HG03066 (cell line): Measurements from ENCODE around the gene LCN2.
"Not testable (repeated sequence)": the region's sequence is repeated elsewhere in the genome, so short reads cannot be mapped to it uniquely, and the experiment has no call there.

Experiments
- ATAC-seq: cut with Tn5 transposase; IDR thresholded peaks from one replicate; pipeline ENCODE4 v1.9.1; 2021; ENCODE audit warnings: low read depth; ENCODE audit not compliant: unreplicated experiment

The LCN2 gene

DNA sequence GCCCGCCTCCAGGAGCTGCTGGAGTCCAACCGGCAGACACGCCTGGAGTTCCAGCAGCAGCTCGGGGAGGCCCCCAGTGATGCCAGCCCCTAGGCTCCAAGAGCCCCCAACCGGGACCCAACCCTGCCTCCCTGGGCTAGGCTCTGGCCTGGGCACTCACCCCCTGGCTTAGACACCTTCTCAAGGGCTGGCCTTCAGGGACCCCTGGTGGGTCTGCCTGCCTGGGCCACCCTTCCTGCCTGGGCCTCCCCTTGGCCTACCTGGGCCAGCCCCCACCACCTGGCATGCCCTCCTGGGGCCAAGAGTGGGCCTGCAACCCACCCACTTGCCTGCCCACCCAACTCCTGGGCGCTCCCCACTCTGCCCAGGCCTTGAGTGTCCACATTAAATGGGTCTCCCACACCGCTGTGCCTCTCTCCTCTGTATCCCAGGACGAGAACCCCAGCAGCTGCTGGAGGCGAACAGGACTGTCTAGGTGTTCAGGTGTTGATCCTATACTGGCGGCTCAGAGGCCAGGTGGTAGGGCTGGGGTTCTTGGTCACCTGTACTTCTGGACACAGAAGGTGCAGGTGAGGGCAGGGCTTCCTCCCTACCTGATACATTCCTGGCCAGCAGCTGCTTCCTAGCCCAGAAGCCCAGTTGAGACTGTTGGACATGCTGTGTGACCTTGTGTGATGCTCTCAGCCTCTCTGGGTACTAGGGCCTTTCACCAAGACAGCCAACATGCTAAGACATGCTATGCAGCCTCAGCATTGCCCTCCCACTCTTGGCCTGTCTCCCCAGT lies 14.5 kb downstream of the LCN2 start:
- ATAC-seq, result no peak

DNA sequence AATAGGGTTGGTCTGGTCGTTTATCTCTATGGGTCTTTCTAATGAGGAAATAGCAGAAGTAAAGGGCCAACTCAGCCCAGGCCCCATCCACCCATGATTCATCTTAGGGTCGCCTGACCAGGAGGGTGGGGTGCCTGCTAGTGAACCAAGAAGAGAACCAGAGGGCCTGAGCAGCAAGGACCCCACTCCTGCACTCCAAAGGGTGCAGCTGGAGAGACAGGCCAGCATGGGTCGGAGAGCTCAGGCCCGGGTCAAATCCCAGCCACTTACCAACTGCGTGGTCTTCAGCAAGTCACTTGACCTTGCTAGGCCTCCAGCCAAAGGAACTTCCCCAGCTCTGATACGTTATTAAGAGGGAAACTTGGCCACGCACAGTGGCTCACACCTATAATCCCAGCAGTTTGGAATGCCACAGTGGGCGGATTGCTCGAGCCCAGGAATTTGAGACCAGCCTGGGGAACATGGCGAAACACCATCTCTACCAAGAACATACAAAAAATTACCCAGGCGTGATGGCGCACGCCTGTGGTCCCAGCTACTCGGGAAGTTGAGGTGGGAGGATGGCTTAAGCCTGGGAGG lies 15.1 kb downstream of the LCN2 start:
- ATAC-seq, result no peak

DNA sequence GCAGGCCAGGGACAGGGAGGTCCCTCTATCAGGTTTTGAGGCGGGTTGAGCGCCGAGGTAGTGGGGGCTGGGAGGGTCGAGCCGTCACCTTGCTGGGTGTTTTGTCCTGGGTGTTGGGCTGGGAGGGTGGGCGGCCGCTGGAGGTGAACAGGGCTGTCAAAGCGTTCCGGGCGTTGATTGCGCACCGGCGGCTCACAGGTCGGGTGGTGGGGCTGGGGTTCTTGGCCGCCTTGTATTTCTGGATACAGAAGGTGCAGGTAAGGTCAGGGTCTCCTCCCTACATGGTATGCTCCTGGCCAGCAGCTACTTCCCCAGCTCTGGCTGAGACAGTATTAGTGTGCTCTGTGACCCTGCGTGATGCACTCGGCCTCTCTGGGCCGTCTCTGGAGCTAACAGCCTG lies 16.9 kb downstream of the LCN2 start:
- ATAC-seq, result no peak

DNA sequence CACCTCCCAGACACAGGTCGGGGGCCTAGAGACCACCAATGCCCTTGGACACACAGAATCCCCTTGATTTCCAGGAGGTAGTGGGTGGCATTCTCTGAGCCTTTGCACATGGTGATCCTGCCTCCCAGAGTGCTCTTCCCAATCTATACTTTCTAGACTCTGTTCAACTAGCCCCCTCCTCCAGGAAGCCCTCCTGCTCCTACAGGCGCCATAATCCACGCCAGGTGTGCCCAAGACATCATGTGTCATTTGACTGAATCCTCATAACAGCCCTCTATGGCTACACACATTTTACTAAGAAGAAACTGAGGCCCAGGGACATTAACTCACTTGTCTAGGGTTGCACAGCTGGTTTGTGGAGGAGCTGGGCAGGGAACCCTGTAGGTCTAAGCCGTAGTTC lies 18.0 kb downstream of the LCN2 start:
- no peak for ATAC-seq

DNA sequence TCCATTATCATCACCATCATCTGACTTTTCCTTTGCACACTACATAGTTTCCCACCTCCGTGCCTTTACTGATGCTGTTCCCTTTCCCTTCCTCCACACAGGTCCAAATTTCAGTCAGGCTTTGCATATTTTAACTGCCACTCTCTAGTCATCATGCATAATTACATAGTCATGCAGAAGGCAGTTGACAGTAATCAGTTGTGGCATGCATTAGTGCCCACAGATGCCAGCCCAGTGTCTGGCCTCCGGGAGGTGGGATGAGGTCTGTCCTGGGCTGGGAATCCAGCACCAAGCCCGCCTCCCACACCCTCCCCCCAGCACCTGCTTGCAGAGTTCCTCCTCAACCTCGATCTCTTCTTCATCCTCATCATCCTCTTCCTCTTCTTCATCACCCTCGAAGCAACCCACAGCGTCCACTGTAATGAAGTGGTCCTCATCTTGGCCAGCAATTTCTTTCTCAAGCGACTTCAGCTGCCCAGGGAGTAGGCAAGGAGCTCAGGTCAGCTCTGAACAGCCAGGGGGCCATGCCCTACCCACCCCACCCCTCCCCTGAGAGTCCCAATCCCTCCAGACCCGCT lies 19.6 kb downstream of the LCN2 start:
- no peak for ATAC-seq

DNA sequence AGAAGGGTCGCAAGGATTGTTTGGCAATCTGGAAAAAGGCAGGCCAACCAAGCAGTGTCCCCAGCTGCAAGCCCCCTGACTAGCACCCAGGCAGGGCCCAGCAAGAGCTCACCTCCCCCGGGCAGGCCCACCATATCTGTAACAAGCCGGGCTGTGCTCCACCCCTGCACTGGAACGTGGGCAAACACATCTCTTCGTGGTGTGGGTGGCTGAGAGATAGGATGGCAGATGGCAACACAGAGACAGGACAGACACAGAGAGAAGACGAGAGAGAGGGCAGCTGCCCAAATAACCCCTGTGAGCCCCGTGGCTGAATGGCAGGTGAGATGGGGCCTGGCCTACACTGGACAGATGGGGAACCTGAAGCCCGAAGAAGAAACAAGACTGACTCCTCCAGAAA lies 20.2 kb downstream of the LCN2 start:
- no peak for ATAC-seq

DNA sequence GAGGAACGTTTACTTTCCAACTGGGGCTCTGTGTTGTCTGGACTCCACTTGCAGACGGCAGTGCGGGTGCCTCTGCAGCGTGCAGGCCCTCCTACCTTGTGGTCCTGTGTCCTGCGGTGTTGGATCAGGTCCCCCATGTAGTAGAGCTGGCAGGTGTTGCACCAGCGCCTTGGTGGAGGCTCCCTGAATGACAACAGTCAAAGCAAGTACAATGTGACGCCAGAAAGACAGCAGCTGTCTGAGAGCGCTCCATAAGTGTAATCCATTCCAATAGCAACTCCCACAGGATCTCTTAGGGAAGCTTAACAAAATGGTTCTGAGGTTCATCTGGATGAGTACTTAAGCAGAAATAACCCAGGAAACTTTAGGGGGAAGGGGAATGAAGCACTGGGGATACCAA lies 20.7 kb downstream of the LCN2 start:
- ATAC-seq, result no peak

DNA sequence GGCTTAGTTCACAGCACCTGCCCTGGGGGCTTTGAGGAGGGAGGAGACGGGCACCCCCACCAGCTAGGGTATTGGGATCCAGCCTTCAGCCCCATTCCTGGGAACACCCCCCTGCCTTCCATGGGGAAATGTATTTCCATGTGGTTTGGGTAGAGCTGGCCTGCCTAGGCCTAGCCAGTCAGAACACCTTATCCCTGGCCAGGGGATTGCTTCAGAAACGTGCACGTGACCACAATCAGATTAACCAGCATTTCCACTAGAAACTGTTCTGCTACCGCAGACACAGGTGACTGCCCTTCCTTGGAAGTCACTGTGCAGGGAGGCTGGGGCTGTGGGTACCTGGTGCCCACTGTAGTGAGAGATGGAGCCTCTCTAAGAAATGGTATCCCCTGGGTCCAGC lies 24.8 kb downstream of the LCN2 start:
- no peak for ATAC-seq

DNA sequence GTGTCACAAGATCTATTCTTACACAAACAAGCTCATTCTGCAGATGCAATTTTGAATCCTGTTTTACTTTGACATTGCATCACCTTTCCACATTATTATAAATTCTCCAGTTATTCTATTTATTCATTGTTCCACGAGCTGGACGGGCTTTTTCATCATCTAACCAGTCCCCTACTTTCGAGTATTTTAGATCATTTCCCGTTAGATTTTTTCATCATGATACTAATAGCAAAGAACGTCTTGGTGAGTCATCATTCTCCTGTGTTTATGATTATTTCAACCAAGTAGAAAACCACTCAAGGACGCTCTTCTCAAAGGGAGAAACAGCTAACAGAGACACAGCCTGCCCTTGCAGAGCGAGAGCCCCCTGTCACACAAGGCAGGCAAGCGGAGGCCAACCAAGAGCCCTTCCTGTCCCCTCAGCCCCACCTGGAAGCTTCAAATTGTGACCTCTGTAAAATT lies 25.9 kb downstream of the LCN2 start:
- no peak for ATAC-seq

DNA sequence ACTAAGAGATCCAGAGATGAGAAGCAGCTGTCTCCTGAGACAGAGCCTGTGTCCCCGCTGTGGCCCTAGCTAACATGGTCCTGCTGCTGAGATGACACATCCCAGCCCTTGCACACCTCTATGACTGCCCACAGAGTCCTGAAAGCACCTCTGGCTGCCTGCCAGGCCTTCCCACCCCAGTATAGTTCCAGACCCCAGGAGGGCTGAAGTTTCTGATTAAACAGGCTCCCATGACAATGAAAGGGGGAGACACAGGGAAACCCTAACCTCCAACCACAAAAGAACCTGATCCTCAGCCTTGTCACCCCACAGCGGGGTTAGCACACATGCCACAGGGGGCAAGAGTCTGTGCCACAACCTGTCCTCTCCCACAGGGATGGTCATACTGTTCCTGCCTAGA lies 26.5 kb downstream of the LCN2 start:
- no peak for ATAC-seq

DNA sequence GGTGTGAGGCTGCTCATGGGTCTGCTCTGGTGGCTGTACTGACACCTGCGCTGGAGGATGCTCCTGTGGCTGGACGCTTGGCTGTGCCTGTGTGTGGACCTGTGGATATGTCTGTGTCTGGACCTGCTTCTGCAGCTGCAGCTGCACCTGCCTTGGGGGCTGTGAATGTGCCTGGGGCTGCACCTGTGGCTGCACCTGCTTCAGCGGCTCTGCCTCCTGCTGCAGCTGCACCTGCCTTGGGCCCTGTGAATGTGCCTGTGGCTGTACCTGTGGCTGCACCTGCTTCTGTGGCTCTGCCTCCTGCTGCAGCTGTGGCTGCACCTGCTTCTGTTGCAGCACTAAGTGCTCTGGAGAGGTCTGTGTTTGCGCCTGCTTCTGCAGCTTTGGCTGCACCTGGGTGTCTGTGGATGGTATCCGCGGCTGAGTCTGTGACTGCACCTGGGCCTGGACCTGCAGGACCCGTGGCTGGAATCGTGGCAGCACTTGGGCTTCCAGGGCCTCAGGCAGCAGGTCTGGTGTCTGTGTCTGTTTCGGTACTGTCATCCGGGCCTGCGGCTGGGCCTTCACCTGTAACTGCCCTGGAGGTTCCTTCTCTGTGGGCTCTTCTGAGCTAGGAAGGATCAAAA lies 29.7 kb downstream of the LCN2 start:
- no peak for ATAC-seq

DNA sequence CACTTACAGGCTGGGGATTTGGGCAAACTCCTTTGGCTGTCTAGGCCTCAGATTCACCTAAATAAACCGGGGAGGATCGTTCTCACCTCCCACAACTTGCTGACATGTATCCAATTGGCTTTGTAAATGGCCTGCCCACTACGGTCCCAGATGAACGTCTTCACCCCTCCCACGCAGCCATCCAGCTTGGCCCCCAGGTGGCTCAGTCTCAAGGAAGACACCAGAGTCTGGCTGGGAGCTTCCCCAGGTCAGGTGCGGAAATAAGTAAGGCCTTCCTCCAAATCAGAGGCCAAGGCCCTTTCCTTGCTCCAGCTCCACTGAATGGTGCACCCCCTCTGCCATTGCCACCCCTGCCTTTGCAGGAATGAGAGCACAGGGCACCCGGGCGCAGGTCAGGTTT lies 30.7 kb downstream of the LCN2 start:
- no peak for ATAC-seq

DNA sequence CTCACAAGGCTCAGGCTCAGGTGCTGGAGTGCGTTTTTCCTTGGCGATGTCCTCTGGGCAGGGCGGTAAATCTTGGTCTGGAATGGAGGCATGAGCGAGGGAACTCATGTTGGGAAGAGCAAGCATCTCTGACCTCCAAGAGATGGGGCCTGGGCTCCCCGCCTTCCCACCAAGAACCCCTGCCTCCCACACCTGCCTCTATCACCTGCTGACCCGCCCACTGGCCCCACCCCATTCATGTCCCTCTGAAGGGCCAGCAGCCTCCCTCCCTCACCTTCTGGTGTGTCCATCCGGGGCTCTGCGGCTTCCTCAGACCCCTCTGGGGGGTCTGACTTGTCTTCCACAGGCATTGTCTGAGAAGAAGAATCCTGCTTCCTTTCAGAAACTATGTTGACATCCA lies 31.2 kb downstream of the LCN2 start:
- ATAC-seq, result no peak

DNA sequence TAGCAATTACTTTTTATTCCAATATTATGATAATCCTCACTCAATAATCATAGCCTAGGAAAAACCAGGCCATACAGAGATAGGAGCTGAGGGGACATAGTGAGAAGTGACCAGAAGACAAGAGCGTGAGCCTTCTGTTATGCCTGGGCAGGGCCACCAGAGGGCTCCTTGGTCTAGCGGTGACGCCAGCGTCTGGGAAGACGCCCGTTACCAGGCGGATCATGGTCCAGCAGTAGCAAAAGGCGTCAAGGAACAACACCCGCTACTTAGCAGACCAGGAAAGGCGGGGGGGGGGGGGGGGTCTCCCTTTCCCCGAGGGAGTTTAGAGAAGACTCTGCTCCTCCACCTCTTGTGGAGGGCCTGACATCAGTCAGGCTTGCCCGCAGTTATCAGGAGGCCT lies 32.2 kb downstream of the LCN2 start:
- not testable (repeated sequence) for ATAC-seq

DNA sequence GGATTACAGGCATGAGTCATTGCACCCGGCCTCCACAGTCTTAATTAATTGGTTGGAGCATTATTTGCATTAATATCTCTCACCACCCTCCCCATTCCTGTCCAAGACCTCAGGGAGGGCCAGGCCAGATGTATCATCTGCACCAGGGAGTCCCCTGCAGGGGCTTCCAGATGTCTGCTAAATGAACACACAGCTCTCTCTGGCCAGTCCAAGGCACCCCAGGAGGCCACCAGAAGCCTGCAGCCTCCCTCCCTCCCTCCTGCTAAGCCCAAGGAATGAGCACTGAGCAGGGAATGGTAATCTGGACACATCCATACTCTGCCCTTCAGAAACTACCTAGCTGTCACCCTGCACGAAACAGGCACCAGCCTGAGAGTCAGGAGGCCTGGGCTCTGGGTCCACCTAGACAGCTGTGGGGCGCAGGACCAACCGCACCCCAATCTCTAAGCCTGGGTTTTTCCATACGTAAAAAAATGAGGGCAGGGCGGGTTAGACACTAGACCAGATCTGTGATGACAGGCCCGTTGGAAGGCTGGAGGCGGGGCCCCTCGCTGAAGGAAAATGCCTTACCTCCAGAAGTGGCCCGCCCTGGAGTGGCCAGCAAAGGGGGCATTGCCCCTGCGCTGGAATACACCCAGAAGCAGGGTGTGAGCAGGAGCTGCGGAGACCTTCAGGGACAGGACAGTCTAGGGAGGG lies 33.8 kb downstream of the LCN2 start:
- ATAC-seq, result no peak

DNA sequence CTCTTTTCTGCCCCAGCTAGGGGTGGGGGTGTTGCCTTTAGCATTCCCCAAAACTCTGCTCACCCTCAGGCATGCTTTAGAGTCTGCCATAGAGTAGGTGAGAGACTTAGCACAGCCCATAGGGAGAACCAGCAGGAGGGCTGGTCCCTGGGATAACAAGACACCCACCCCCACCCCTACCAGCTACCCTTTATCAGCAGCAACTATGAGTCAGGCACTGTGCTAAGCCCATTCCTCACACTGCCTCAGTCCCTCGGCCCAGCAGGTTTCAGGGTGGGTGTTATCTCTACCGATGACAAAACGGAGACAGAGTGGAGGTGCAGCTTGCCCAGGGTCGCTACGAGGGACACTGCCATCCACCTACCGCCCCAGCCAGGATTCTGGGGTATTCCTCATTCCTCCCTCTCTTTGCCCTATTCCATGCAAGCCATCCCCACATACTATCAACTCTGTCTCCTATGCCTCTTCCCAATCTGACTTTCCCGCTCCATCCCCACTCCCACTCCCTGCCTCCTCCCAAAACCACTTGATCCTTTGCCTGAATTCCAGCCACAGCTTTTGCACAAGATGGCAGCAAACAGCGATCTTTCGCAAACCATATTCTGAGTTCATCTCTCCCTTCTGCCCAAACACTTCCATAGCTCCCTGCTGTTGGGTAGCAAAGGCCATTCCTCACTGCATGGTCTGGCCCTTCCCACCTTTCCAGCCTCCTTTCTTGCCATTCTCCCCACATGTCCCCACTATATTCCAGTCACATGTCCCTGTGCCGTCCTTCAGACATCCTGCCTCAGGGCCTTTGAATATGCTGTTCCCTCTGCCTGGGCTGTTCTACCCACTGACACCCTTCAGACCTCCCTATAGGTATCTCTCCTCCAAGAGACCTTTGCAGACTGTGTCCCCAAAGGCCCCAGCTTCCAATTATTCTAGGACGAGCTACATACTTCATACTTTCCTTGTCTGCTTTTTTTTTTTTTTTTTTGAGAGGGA lies 37.0 kb downstream of the LCN2 start:
- no peak for ATAC-seq

DNA sequence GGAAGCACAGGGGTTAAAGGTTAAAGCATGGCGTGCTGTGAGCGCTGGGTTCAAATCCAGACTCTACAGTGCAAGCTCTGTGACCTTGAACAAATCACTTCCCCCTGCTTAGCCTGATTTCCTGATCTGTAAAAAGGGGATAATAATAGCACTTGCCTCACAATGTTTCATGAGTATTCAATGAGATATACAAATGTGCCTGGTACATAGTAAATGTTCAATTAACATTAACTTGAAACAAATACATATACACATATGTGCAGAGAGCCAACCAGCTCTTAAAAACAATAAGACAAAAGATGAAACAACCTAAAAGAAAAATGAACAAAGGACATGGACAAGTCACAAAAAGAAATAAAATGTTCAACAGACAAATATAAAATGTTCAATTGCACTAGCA lies 38.1 kb downstream of the LCN2 start:
- ATAC-seq, result no peak

DNA sequence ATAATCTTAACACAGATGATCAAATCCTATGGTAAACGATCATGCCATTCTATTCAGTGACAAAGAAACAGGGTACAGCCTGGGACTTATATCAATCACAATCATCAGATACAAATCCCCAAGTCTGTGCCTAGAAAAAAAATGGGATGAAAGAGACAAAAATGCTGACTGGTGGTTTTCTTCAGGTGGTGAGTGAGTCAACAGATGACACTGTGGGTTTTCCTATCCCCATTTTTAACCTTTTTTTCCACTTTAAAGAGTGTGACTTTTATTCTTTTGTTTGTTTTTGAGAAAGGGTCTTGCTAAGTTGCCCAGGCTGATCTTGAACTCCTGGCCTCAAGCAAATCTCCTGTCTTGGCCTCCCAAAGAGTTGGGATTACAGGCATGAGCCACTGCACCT lies 39.0 kb downstream of the LCN2 start:
- no peak for ATAC-seq

DNA sequence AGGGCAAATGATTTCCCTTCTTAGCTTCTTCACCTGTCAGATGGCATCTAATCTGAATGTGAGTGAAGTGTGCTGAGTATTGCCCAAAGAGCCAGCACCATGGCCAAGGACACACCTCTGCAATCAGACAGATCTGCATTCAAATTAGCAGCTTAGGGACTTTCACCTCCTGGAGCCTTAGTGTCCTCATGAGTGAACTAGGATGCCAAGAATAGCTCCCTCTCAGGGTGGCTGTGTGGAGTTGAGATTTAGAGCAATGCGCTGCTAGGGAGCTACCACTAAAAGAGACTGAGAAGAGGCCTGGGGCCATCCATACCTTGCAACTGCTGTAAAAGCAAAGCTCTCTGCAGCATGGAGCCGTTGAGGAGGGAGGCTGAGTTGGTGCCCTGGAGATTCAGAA lies 40.8 kb downstream of the LCN2 start:
- no peak for ATAC-seq
